NCI-H1048 (cell line): ENCODE measurements around the gene UGT2A3.
"Not testable (repeated sequence)": the region's sequence is repeated elsewhere in the genome, so short reads cannot be mapped to it uniquely, and the experiment has no call there.

Experiments used
- DNase-seq: peaks from one replicate; lab custom pipeline; 2025; lab: John Stamatoyannopoulos, UW

Gene UGT2A3

DNA sequence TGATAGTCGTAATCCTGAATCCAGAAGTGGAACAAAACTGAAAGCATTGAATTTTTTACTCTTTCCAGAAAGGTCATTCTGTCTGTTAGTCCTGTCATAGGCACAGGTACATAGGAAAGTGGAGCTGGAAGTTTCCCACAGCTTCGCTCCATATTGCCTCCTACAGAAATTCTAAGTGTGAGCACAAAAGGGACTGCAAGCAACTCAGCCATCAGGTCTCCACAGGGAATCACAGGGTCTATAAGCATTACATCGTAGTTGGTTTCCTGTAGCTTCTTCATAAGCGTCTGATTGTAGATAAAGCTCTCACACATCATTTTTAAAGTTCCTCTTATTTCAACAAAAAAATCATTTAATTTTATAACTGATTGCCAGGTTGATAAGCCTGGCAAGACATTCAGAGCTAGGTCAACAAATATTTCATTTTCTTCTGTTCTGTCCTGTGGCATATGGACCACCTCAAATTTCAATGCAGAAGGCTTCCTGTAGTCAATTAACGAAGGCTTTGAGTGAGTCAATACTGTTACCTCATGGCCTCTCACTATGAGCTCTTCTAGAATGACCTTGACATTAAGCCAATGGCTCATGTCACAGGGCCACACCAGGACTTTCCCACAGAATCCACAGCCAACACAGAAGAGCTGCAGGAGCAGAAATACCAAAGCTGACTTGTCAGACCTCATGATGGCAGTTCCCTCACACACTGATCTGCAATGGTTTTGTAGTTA is at the start of gene UGT2A3:
TSS of gene UGT2A3 (minus strand) at position 727 of the 728 bp plus-strand sequence. CDS start at position 683, 44 bp downstream.
- DNase-seq, result no peak

GRCh38 chr4:68997040-68997439 is 45.4 kb upstream of the UGT2A3 start:
- DNase-seq, result no peak

DNA sequence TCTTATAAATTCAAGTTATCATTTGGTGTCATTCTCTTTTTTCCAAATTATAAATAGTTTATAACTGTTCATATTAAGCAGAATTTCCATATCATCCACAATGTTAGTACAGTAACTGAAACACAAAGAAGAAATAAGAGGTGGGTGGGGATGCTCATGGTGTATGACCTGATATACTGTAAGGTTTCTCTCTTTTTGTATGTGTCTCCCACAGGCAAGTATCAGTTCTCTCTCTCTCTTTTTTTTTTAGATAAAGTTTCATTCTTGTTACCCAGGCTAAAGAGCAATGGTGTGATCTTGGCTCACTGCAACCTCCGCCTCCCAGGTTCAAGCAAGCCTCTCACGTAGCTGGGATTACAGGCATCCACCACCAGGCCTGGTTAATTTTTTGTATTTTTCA is 43.7 kb upstream of the UGT2A3 start:
- no peak for DNase-seq

- no peak for DNase-seq
Measured at GRCh38 chr4:68987007-68987406, 35.4 kb upstream of the UGT2A3 start.

DNA sequence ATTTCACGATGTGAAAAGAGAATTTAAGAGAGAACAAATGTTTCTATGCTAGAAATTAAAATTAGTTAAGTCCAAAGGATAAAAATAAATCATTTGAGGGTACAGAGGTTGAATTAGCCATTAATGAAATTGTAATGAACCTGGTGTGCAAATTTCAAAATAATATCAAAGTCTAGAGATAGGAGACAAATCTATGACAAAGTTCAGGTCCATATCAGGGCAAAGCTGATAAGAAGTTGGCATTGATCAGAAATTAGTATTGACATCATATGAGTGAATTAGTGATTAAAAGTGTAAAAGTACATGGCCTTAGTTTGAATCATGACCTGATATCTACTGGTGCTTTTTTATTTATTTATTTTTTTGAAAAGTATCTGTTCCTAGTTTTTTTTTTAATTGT is 33.8 kb upstream of the UGT2A3 start:
- no peak for DNase-seq

DNA sequence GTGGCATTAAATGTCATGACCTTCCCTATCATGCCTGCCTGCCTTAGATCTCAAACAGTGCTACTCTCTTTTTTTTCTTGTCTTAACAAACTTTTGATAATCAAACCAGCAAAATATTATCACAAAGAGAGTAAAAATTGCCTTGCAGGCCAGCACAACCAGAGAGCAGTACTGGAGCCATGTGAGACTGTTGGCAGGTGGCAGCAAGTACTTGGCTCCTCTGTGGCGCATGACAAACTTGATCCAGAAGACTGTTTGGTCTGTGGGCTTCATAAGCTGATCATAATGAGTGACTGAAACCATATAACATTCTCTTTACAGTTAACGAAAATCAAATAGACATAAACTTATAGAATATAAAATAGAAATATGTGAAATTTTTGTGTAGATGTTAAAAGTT is 33.3 kb upstream of the UGT2A3 start:
- DNase-seq, result no peak

GRCh38 chr4:68963374-68963773 is 11.8 kb upstream of the UGT2A3 start:
- no peak for DNase-seq

DNA sequence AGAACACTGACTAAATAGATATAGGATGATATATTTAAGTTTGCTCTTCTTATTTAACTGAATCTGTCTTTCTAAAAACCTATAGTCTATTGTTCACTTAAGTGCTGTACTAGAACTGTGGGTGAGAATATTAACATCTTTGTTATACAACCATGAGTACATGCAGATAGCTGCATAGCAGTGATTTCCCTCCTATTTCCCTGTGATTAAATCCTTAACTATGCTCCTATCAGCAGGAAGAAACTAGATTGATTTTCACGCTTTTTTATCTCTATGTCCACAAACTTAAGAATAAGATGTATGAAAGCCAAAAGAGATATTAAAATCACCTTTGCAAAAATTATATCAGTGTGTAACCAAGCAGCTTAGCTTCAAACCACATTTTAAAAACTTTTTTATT is 11.3 kb upstream of the UGT2A3 start:
- no peak for DNase-seq

DNA sequence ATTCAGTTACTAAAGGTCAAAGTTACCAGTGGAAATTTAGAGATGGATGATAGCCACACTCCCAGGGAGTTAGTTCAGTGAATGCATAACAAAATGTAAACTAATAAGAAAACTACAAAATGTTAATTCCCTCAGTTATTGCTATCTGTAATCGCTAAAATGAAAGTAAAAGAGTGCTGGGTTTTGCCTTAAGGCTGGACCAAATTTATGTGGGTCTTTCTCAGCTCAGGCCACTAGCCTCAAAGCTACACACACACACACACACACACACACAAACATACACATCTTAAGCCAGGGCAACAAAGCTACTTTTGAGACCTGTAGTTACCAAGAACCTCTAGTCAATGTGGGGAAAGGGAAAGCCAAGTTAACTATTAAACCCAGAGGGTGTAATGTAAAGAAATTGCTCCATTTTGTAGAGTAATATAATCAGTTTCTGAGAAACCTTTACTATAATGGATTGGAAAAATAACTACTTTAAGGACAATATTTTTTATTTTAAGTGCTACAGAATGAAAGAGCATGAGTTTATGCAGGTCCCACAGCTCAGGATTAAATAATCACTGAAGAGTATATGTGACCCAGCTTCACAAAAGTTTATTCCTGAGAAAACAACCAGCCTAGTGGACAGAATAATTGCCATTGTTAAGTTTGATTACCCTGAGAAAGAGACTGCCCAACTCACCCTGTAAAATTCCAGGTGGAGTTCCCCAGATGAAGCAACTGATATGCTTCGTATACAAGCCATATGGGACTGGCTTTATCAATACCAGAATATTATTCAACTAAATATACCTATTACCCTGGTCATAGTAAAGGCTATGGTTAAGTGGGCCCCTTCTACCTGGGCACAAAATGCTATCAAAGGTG is 8.9 kb upstream of the UGT2A3 start:
- DNase-seq, result no peak

- DNase-seq, result not testable (repeated sequence)
Measured at GRCh38 chr4:68959085-68959484, 7.5 kb upstream of the UGT2A3 start.

GRCh38 chr4:68954126-68954525 is 2.5 kb upstream of the UGT2A3 start:
- DNase-seq, result no peak

- no peak for DNase-seq
Measured at GRCh38 chr4:68953056-68953596, 1.5 kb upstream of the UGT2A3 start.

DNA sequence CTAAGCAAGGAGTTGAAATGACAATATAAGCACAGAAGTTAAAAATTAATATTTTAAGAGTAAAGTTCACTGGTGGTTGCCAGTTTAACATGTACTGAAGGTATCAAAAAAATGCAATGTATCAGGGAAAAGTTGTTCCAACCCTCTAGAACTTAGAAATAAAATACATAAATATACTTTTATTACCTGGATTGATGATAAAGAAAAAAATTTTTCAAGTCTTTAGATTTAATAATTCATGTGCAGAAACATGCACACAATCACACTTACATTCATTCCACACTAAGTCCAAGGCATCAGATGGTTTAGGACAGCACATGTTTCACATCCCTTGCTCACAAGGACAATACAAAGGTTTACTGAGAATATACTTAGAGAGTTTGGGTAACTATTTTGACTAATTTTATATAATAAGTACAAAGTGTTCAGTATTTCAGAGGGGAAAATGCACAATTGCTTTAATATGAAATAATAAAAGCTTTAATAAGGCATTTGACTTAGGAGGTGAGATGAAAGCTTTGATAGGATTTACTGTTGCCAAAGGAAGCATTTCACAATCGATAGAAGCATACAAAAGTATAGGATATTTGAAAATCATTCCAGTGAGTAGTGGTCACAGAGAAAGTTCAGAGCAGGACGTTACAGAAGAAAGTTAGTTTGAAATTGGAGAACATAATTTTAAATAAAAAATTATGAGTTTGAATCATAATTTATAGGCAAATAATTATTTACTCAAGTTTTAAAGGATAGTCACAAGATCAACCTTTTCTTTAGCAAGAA is 392 bp upstream of the UGT2A3 start:
- no peak for DNase-seq

DNA sequence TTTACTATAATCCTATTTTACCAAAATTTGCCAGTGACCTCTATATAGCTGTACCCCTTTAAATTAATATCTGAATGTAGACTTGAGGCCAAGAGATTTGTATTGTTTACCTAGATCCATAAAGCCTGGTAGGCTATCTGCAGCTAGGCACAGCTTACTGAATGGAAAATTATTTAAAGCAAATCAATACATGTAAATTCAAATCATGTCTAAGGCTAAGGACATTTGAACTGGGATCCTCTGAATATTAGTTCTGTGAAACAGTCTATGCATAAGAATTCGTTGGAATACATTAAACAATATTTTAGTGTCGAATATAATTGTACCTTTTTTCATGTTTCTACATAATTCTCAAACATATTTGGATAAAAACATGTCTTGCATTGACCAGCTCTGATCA is 1.6 kb downstream of the UGT2A3 start:
- no peak for DNase-seq

- no peak for DNase-seq
Measured at GRCh38 chr4:68948985-68949384, 2.6 kb downstream of the UGT2A3 start.

GRCh38 chr4:68948044-68948743 is 3.4 kb downstream of the UGT2A3 start:
- no peak for DNase-seq

DNA sequence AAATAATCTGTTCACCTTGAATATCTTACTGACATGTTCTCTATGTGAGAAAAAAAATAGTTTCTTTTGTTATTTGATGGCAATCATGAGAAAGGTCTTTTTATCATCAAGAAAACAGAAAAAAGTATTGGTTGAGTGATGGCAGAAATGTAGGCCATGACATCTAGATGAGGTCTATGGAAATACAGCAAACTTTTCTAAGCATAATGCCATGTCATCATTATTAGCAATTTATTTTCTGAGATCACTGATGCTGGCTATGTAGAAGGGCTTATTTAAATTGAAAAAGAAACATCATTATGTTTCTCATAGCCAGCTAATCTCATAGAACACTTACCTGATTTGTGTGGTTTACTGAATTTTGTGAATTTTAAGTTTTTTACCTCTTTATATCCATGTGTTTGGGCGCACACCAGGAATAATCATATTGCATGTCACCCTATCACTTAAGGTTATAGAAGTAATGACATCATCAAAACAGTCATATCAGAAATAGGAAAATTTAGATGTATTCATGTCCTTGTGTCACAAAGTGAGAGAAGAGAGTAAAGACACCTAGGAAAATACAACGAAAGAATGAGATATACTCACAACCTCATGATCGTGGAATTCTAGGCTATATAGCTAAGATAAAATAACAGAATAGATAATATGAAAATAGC is 22.4 kb downstream of the UGT2A3 start:
- no peak for DNase-seq

DNA sequence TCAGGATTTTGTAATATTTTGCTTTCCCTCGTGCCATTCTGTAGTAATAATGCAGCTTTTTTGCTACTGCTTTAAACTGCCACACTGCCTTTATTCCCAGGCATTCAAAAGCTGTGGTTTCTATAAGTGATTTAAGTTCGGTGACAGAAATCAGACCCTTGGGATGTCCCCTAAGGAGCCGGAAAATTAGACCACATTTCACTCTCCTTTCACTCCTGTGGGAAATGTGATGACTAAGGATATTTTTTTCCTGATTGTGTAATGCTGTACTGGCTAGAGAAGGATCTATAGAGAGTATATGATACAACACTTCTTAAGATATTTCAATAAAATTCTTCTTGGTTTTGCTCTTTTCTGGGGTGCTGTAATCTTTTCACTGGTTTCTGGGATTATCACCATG is 24.4 kb downstream of the UGT2A3 start:
- no peak for DNase-seq

- DNase-seq, result not testable (repeated sequence)
Measured at GRCh38 chr4:68922202-68922601, 29.4 kb downstream of the UGT2A3 start.

DNA sequence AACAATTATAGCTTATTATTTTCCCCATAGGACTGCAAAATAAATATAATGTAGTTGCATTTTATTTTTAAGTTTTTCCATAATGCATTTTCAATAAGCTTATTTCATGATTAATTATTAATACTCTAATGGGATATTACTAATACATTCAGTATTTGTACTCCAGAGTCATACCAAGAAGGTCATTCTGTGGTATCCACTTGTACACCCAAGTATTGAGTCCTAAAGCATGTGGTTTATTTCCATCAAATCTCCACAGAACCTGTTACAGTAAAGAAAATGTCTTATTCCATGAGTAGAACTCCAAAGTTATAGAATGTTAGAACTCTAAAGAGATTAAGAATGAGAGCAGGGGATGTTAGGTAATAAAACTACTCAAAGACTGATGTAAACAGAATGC is 30.6 kb downstream of the UGT2A3 start:
- DNase-seq, result no peak

- DNase-seq, result no peak
Measured at GRCh38 chr4:68917016-68917415, 34.6 kb downstream of the UGT2A3 start.
